Upper lobe of left lung (tissue), 6 donors: ENCODE data around the gene LRRC14B. TPM values are rescaled to one million over a fixed set of nuclear protein-coding genes. Genes with fewer than 3 reads are reported as not detected.

ENCODE experiments used
- ATAC-seq, 2 donors: fragments of 200-7000 bp; cut with Tn5 transposase; one replicate each; pipeline ENCODE4 v1.9.1; 2022; ENCODE audit warnings: mild to moderate bottlenecking in 2 of 2, moderate library complexity in 2 of 2; ENCODE audit not compliant: low FRiP score in 2 of 2
- DNase-seq, 2 donors: peaks; one replicate each; pipeline ENCODE4 v3.0.0-alpha.2; 2019 to 2020
- H3K27ac ChIP-seq, 4 donors: fragments of 200-600 bp; sonication (generic); one replicate each; pipeline ENCODE4 v1.5.1; 2016 to 2019
- H3K27me3 ChIP-seq, 4 donors: fragments of 200-600 bp; sonication (generic); one replicate each; pipeline ENCODE4 v1.5.1; 2017 to 2019
- H3K36me3 ChIP-seq, 4 donors: fragments of 200-600 bp; sonication (generic); one replicate each; pipeline ENCODE4 v1.5.1; 2016 to 2019
- H3K4me1 ChIP-seq, 4 donors: fragments of 200-600 bp; sonication (generic); one replicate each; pipeline ENCODE4 v1.5.1; 2018 to 2019
- H3K4me3 ChIP-seq, 4 donors: fragments of 200-600 bp; sonication (generic); one replicate each; pipeline ENCODE4 v1.5.1; 2017 to 2019; ENCODE audit warnings: mild to moderate bottlenecking in 2 of 4, moderate library complexity in 1 of 4
- H3K9me3 ChIP-seq, 4 donors: fragments of 200-600 bp; sonication (generic); one replicate each; pipeline ENCODE4 v1.5.1; 2018 to 2019
- EP300 ChIP-seq, 4 donors: sonication (generic); formaldehyde crosslinking; IDR thresholded peaks; one replicate each; pipeline ENCODE4 v1.5.1; 2017; ENCODE audit warnings: antibody characterized with exemption in 4 of 4, control low read depth in 2 of 4
- POLR2A ChIP-seq, 4 donors: fragments of 450-650 bp; IDR thresholded peaks; one replicate each; pipeline ENCODE4 v1.5.1; 2016 to 2017; ENCODE audit warnings: antibody characterized with exemption in 4 of 4, mild to moderate bottlenecking in 2 of 4
- POLR2AphosphoS5 ChIP-seq, 2 donors: sonication (generic); formaldehyde crosslinking; IDR thresholded peaks; one replicate each; pipeline ENCODE4 v1.5.1; 2017; ENCODE audit warnings: antibody characterized with exemption in 2 of 2
- WGBS, 2 donors: methylation state at CpG; one replicate each; pipeline ENCODE4 v1.1.5; 2017 to 2018; 5-methylcytosine and 5-hydroxymethylcytosine counted together
- total RNA-seq, 6 donors: library from RNA; depleted of rRNA in 4 of 6; stranded (reverse); fragments of >200 nt in 4 of 6; gene quantifications; one replicate each; pipeline versions ENCODE4 v1.1.0 to v1.2.1, GENCODE V29; 2016 to 2021
- TF ChIP-seq, protein P1 (sequence below), 6 experiments: fragments of 450-650 bp in 4 of 6; fragments of 200-600 bp in 2 of 6; sonication (generic) in 2 of 6; IDR thresholded peaks; one replicate each; pipeline ENCODE4 v1.5.1; 2016 to 2019; ENCODE audit warnings: antibody characterized with exemption in 6 of 6
- donor health status: DM: no; HTN: no; CAD: no; lungs with moderate emphysema.
- donor health status: DM: no; HTN: yes; CAD: no; lungs with severe emphysema.

Gene LRRC14B
- total RNA-seq, 6 donors from 2014 or later = not detected

GRCh38 chr5:172841-173251, 18.4 kb upstream of the LRRC14B start:
- Histone ChIP-seq H3K27ac (no peak overlapping the region), H3K9me3 (no peaks in the 10 kb centered on the region), H3K4me1 (peaks cover 0 to 15% (median 4%) of the 10 kb centered on the region in 4 donors), H3K27me3 (no peaks in the 10 kb centered on the region), H3K36me3 (no peaks in the 10 kb centered on the region), H3K4me3 (no peak overlapping the region)
- DNase-seq = peak in 1 of 2 donors; percentile 19
- TF ChIP-seq POLR2A (IDR thresholded peaks at IDR 0.05) (no peak), EP300 (IDR thresholded peaks at IDR 0.05) (no peak), POLR2AphosphoS5 (IDR thresholded peaks at IDR 0.05) (no peak)
- TF ChIP-seq, protein P1, sequence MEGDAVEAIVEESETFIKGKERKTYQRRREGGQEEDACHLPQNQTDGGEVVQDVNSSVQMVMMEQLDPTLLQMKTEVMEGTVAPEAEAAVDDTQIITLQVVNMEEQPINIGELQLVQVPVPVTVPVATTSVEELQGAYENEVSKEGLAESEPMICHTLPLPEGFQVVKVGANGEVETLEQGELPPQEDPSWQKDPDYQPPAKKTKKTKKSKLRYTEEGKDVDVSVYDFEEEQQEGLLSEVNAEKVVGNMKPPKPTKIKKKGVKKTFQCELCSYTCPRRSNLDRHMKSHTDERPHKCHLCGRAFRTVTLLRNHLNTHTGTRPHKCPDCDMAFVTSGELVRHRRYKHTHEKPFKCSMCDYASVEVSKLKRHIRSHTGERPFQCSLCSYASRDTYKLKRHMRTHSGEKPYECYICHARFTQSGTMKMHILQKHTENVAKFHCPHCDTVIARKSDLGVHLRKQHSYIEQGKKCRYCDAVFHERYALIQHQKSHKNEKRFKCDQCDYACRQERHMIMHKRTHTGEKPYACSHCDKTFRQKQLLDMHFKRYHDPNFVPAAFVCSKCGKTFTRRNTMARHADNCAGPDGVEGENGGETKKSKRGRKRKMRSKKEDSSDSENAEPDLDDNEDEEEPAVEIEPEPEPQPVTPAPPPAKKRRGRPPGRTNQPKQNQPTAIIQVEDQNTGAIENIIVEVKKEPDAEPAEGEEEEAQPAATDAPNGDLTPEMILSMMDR (IDR thresholded peaks at IDR 0.05) = no peak
- no peak for ATAC-seq
- WGBS, 2 donors = 79 to 82% methylated on average over 14 to 17 of the region's 17 CpGs

GRCh38 chr5:173392-174290, 17.7 kb upstream of the LRRC14B start:
- no peaks in the 10 kb centered on the region for H3K9me3 ChIP-seq
- 85% methylated on average over 13 to 20 of the region's 22 CpGs for WGBS, 2 donors
- H3K4me3 ChIP-seq = no peak overlapping the region
- no peak overlapping the region for H3K27ac ChIP-seq
- DNase-seq = peak in 1 of 2 donors; percentile 44
- peaks cover 0 to 11% (median 4%) of the 10 kb centered on the region in 4 donors for H3K4me1 ChIP-seq
- no peak for ATAC-seq
- no peaks in the 10 kb centered on the region for H3K36me3 ChIP-seq
- no peak for TF ChIP-seq POLR2AphosphoS5 (IDR thresholded peaks at IDR 0.05)
- TF ChIP-seq POLR2A (IDR thresholded peaks at IDR 0.05) = no peak
- TF ChIP-seq, protein P1 (IDR thresholded peaks at IDR 0.05) = no peak
- TF ChIP-seq EP300 (IDR thresholded peaks at IDR 0.05) = no peak
- H3K27me3 ChIP-seq = no peaks in the 10 kb centered on the region

GRCh38 chr5:174291-174600, 17.0 kb upstream of the LRRC14B start:
- Histone ChIP-seq H3K4me1 (peaks cover 0 to 5% (median 1%) of the 10 kb centered on the region in 4 donors), H3K27ac (no peak overlapping the region), H3K36me3 (no peaks in the 10 kb centered on the region), H3K27me3 (no peaks in the 10 kb centered on the region), H3K9me3 (no peaks in the 10 kb centered on the region), H3K4me3 (no peak overlapping the region)
- ATAC-seq (no peak), DNase-seq (no peak)
- WGBS, 2 donors = 90 to 97% methylated on average over 4 to 5 of the region's 5 CpGs
- TF ChIP-seq POLR2A (IDR thresholded peaks at IDR 0.05) (no peak), EP300 (IDR thresholded peaks at IDR 0.05) (no peak), POLR2AphosphoS5 (IDR thresholded peaks at IDR 0.05) (no peak)
- TF ChIP-seq, protein P1 (IDR thresholded peaks at IDR 0.05) = no peak

DNA sequence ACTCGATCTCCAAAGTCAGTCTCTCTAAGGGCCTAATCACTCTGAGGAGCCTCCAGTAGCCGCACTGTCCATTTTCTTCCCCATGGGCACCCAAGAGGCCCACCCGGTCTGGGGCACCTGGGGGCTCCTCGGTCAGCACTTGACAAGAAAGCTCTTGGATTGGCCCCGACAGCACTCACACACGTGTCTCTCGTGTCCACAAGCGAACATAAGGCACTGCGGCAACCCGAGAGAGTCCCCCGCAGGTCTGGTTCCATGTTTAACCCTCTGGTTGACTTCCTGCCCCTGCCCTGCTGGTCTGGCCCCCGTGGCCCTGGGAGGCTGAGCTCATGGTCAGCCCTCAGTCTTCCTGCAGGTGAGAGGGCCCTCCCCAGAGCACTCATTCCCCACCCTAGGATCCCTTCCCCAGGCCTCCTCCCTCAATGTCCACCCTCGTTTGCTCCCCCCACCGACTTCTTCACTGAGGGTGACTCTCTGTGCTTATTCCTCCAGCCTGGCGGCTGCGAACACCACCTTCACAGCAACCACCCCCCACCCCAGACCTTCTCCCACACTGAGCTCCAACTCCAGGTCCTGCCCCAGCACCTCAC, 16.3 kb upstream of the LRRC14B start:
- no peaks in the 10 kb centered on the region for H3K9me3 ChIP-seq
- H3K27ac ChIP-seq = no peak overlapping the region
- peak in 1 of 2 donors; percentile 44 for DNase-seq
- TF ChIP-seq POLR2A (IDR thresholded peaks at IDR 0.05) (no peak), POLR2AphosphoS5 (IDR thresholded peaks at IDR 0.05) (no peak), EP300 (IDR thresholded peaks at IDR 0.05) (no peak)
- TF ChIP-seq, protein P1 (IDR thresholded peaks at IDR 0.05) = no peak
- no peak overlapping the region for H3K4me3 ChIP-seq
- no peak for ATAC-seq
- no peaks in the 10 kb centered on the region for H3K4me1 ChIP-seq
- WGBS, 2 donors = 91 to 92% methylated on average over 16 of the region's 16 CpGs
- no peaks in the 10 kb centered on the region for H3K27me3 ChIP-seq
- no peaks in the 10 kb centered on the region for H3K36me3 ChIP-seq
